MM.1S (cell line): ENCODE data around the gene IQCN.

ENCODE experiments used
- DNase-seq: peaks from one replicate; pipeline ENCODE4 v3.0.0-alpha.2; 2015
- H2AFZ ChIP-seq: fragments of 300-600 bp; sonication (generic); 2 replicates; pipeline ENCODE4 v1.6.0; 2016; ENCODE audit warnings: antibody characterized with exemption, low read length
- H3F3A ChIP-seq: fragments of 300-600 bp; sonication (generic); 2 replicates; pipeline ENCODE4 v1.6.1; 2016; ENCODE audit warnings: mild to moderate bottlenecking, antibody characterized with exemption, low read length, moderate library complexity, mixed read lengths; ENCODE audit not compliant: insufficient read depth
- H3K27ac ChIP-seq: fragments of 300-600 bp; sonication (generic); 2 replicates; pipeline ENCODE4 v1.5.1; 2016; ENCODE audit warnings: mild to moderate bottlenecking, low read length
- H3K27me3 ChIP-seq: fragments of 300-600 bp; sonication (generic); replicated peaks from 2 replicates; pipeline ENCODE4 v1.6.0; 2016; ENCODE audit warnings: low read length; ENCODE audit not compliant: insufficient read depth
- H3K36me3 ChIP-seq: fragments of 300-600 bp; sonication (generic); replicated peaks from 2 replicates; pipeline ENCODE4 v1.6.1; 2016; ENCODE audit warnings: mild to moderate bottlenecking, low read length, mixed read lengths; ENCODE audit not compliant: insufficient read depth
- H3K4me1 ChIP-seq: fragments of 300-600 bp; sonication (generic); 2 replicates; pipeline ENCODE4 v1.6.1; 2016; ENCODE audit warnings: low read length, mixed read lengths
- H3K4me2 ChIP-seq: fragments of 300-600 bp; sonication (generic); 2 replicates; pipeline ENCODE4 v1.6.0; 2016; ENCODE audit warnings: low read depth, low read length
- H3K4me3 ChIP-seq: fragments of 300-600 bp; sonication (generic); 2 replicates; pipeline ENCODE4 v1.5.1; 2016; ENCODE audit warnings: low read length, mixed read lengths
- H3K79me2 ChIP-seq: fragments of 300-600 bp; sonication (generic); 2 replicates; pipeline ENCODE4 v1.6.1; 2016; ENCODE audit warnings: mixed run types, low read length, mixed read lengths
- H3K9ac ChIP-seq: fragments of 300-600 bp; sonication (generic); 2 replicates; pipeline ENCODE4 v1.6.1; 2016; ENCODE audit warnings: low read length, mixed read lengths
- H3K9me2 ChIP-seq: fragments of 300-600 bp; sonication (generic); replicated peaks from 2 replicates; pipeline ENCODE4 v1.6.1; 2016; ENCODE audit warnings: mild to moderate bottlenecking, low read length, mixed read lengths; ENCODE audit not compliant: insufficient read depth
- H3K9me3 ChIP-seq: fragments of 300-600 bp; sonication (generic); replicated peaks from 2 replicates; pipeline ENCODE4 v1.6.1; 2016; ENCODE audit warnings: mild to moderate bottlenecking, low read length, mixed read lengths; ENCODE audit not compliant: insufficient read depth
- H4K20me1 ChIP-seq: fragments of 300-600 bp; sonication (generic); 2 replicates; pipeline ENCODE4 v1.6.1; 2016; ENCODE audit warnings: mild to moderate bottlenecking, low read length, moderate library complexity, mixed read lengths; ENCODE audit not compliant: insufficient read depth
- EZH2 ChIP-seq: fragments of 300-600 bp; sonication (generic); optimal IDR thresholded peaks from 2 replicates; pipeline ENCODE3; 2017; ENCODE audit warnings: low read depth, mild to moderate bottlenecking, antibody characterized with exemption, low read length, mixed read lengths
- EZH2phosphoT487 ChIP-seq: fragments of 300-600 bp; sonication (generic); IDR thresholded peaks from 2 replicates; pipeline ENCODE4 v1.6.1; 2018; ENCODE audit warnings: antibody characterized with exemption, low read length
- TF ChIP-seq, protein P1 (sequence below): fragments of 300-600 bp; sonication (generic); IDR thresholded peaks from 2 replicates; pipeline ENCODE4 v1.5.1; 2016; ENCODE audit warnings: antibody characterized with exemption, low read length, mixed read lengths

Gene IQCN

GRCh38 chr19:18291590-18292461, 17.6 kb upstream of the IQCN start:
- Histone ChIP-seq H3K79me2 (no peaks in the 10 kb centered on the region), H3K9ac (peak overlapping the region; percentile 57), H3K9me2 (no peaks in the 10 kb centered on the region), H3K9me3 (no peaks in the 10 kb centered on the region), H3K4me3 (peak overlapping the region; percentile 60), H4K20me1 (no peaks in the 10 kb centered on the region), H3K27ac (no peak overlapping the region), H3K4me2 (peak overlapping the region; percentile 97), H3F3A (no peaks in the 10 kb centered on the region), H3K4me1 (peaks cover 18% of the 10 kb centered on the region), H3K36me3 (no peaks in the 10 kb centered on the region), H3K27me3 (peaks cover 61% of the 10 kb centered on the region), H2AFZ (peak overlapping the region; percentile 84)
- no peak for DNase-seq
- TF ChIP-seq EZH2phosphoT487 (no peak), EZH2 (no peak)
- TF ChIP-seq, protein P1, sequence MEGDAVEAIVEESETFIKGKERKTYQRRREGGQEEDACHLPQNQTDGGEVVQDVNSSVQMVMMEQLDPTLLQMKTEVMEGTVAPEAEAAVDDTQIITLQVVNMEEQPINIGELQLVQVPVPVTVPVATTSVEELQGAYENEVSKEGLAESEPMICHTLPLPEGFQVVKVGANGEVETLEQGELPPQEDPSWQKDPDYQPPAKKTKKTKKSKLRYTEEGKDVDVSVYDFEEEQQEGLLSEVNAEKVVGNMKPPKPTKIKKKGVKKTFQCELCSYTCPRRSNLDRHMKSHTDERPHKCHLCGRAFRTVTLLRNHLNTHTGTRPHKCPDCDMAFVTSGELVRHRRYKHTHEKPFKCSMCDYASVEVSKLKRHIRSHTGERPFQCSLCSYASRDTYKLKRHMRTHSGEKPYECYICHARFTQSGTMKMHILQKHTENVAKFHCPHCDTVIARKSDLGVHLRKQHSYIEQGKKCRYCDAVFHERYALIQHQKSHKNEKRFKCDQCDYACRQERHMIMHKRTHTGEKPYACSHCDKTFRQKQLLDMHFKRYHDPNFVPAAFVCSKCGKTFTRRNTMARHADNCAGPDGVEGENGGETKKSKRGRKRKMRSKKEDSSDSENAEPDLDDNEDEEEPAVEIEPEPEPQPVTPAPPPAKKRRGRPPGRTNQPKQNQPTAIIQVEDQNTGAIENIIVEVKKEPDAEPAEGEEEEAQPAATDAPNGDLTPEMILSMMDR, result no peak

DNA sequence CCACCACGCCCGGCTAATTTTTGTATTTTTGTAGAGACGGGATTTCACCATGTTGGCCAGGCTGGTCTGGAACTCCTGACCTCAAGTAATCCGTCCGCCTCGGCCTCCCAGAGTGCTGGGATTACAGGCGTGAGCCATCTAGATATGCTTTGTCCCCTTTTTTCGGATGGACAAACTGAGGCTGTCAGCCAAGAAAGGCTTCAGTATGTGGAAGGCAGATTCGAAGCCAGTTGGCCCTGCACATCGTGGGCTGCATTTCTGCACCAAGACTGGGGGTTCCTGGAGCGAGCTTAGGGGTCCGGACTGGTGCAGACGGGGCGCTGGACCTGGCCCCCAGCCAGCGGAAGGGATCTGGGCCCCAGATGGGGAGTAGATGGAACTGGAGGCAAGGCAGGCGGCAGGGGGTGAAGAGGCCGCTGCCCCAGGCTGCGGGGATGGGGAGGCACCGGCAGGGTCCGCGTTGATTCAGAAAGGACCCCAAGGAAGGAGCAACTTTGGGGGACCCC, 16.8 kb upstream of the IQCN start:
- TF ChIP-seq EZH2 (no peak), EZH2phosphoT487 (no peak)
- TF ChIP-seq, protein P1, result no peak
- DNase-seq, result no peak
- H3K9ac ChIP-seq, result no peak overlapping the region
- H3F3A ChIP-seq, result no peaks in the 10 kb centered on the region
- no peak overlapping the region for H3K4me3 ChIP-seq
- H3K9me2 ChIP-seq, result no peaks in the 10 kb centered on the region
- H3K4me1 ChIP-seq, result peaks cover 18% of the 10 kb centered on the region
- no peaks in the 10 kb centered on the region for H3K36me3 ChIP-seq
- peaks cover 62% of the 10 kb centered on the region for H3K27me3 ChIP-seq
- H4K20me1 ChIP-seq, result no peaks in the 10 kb centered on the region
- H3K4me2 ChIP-seq, result peak overlapping the region; percentile 97; the same call in 1 of the 2 replicates
- H3K79me2 ChIP-seq, result no peaks in the 10 kb centered on the region
- no peak overlapping the region for H2AFZ ChIP-seq
- H3K27ac ChIP-seq, result no peak overlapping the region
- no peaks in the 10 kb centered on the region for H3K9me3 ChIP-seq

GRCh38 chr19:18290302-18291018, 16.2 kb upstream of the IQCN start:
- Histone ChIP-seq H3F3A (no peaks in the 10 kb centered on the region), H3K4me1 (peaks cover 18% of the 10 kb centered on the region), H3K27me3 (peaks cover 62% of the 10 kb centered on the region), H2AFZ (no peak overlapping the region), H3K9ac (no peak overlapping the region), H3K36me3 (no peaks in the 10 kb centered on the region), H3K9me3 (no peaks in the 10 kb centered on the region), H3K4me3 (no peak overlapping the region), H3K79me2 (no peaks in the 10 kb centered on the region), H4K20me1 (no peaks in the 10 kb centered on the region), H3K4me2 (no peak overlapping the region), H3K27ac (no peak overlapping the region), H3K9me2 (no peaks in the 10 kb centered on the region)
- TF ChIP-seq, protein P1, result no peak
- TF ChIP-seq EZH2, result no peak
- no peak for TF ChIP-seq EZH2phosphoT487
- DNase-seq, result no peak
